ENCODE data around the gene ZCCHC24. TPM values are rescaled to one million over a fixed set of nuclear protein-coding genes. Genes with fewer than 3 reads are reported as not detected.

Gene ZCCHC24
- total RNA-seq, 4 donors from 2014 or later = 47.1 to 73.6 (median 55.5) TPM

- DNase-seq (ENCODE audit: low spot score) (no peak), ATAC-seq (ENCODE audit: low FRiP score) (no peak)
- TF ChIP-seq CTCF (IDR thresholded peaks at IDR 0.05) = no peak
Measured at GRCh38 chr10:79396520-79396919, 48.9 kb downstream of the ZCCHC24 start.

GRCh38 chr10:79394664-79395063 lies 50.8 kb downstream of the ZCCHC24 start:
- no peak for TF ChIP-seq CTCF (IDR thresholded peaks at IDR 0.05)
- DNase-seq (ENCODE audit: low spot score) (no peak), ATAC-seq (ENCODE audit: low FRiP score) (no peak)

GRCh38 chr10:79393924-79394610 lies 51.4 kb downstream of the ZCCHC24 start:
- DNase-seq (ENCODE audit: low spot score) (no peak), ATAC-seq (ENCODE audit: low FRiP score) (no peak)
- TF ChIP-seq CTCF (IDR thresholded peaks at IDR 0.05) = no peak

- DNase-seq (ENCODE audit: low spot score) = no peak
- no peak for TF ChIP-seq CTCF (IDR thresholded peaks at IDR 0.05)
- ATAC-seq (ENCODE audit: low FRiP score) = no peak
Measured at GRCh38 chr10:79393221-79393923, 52.1 kb downstream of the ZCCHC24 start.

GRCh38 chr10:79392506-79393176 lies 52.8 kb downstream of the ZCCHC24 start:
- TF ChIP-seq CTCF (IDR thresholded peaks at IDR 0.05) = no peak
- no peak for DNase-seq (ENCODE audit: low spot score)
- ATAC-seq (ENCODE audit: low FRiP score) = no peak

- ATAC-seq (ENCODE audit: low FRiP score) = no peak
- no peak for TF ChIP-seq CTCF (IDR thresholded peaks at IDR 0.05)
- no peak for DNase-seq (ENCODE audit: low spot score)
Measured at GRCh38 chr10:79392020-79392398, 53.4 kb downstream of the ZCCHC24 start.

Data from omental fat pad (tissue), 4 donors.